ENCODE results near the gene ABHD17C.

DNA sequence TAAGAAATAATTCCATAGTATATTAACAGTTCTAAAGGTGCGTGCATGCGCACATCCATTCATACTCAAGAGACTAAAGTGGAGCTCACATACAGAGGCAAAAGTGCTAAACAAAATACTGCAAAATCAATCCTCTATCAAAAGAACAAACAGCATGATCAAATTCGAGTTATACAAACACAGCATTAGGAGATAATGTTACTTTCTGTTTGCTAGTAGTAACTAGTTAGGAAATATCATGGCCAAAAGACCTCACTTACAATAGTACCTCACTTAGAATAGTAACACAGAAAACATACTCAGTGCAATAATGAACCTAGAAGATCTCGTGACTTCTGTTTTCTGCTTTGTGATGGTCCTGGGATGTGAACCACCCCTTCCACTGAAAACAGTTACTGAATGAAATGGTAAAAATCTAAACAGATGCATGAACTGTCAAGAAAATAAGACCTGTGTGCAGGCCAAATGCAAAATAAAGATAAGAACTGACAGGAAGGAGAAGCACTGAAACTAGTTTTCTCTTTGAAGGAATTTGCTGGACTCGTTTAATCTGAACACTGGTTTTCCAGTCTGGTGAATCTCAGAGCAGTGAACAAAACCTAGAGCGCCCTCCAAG, 63.1 kb downstream of the ABHD17C start:
- TF ChIP-seq, protein P1, sequence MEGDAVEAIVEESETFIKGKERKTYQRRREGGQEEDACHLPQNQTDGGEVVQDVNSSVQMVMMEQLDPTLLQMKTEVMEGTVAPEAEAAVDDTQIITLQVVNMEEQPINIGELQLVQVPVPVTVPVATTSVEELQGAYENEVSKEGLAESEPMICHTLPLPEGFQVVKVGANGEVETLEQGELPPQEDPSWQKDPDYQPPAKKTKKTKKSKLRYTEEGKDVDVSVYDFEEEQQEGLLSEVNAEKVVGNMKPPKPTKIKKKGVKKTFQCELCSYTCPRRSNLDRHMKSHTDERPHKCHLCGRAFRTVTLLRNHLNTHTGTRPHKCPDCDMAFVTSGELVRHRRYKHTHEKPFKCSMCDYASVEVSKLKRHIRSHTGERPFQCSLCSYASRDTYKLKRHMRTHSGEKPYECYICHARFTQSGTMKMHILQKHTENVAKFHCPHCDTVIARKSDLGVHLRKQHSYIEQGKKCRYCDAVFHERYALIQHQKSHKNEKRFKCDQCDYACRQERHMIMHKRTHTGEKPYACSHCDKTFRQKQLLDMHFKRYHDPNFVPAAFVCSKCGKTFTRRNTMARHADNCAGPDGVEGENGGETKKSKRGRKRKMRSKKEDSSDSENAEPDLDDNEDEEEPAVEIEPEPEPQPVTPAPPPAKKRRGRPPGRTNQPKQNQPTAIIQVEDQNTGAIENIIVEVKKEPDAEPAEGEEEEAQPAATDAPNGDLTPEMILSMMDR (IDR thresholded peaks at IDR 0.05): no peak
- no peak for TF ChIP-seq POLR2A (IDR thresholded peaks at IDR 0.05)

All from adrenal gland (tissue), 5 donors.